Sigmoid colon (tissue), 3 donors: ENCODE results near the gene EPB41L3.

Source experiments
- POLR2A ChIP-seq, 2 donors: fragments of 450-650 bp; IDR thresholded peaks; one replicate each; pipeline ENCODE4 v1.6.1; 2016; ENCODE audit warnings: antibody characterized with exemption in 2 of 2, mild to moderate bottlenecking in 2 of 2, moderate library complexity in 2 of 2
- TF ChIP-seq, protein P1 (sequence below), 4 experiments: fragments of 450-650 bp in 3 of 4; fragments of 200-600 bp in 1 of 4; IDR thresholded peaks; one replicate each; pipeline ENCODE4 v1.5.1; 2016 to 2019; ENCODE audit warnings: antibody characterized with exemption in 4 of 4, mild to moderate bottlenecking in 3 of 4, moderate library complexity in 2 of 4

DNA sequence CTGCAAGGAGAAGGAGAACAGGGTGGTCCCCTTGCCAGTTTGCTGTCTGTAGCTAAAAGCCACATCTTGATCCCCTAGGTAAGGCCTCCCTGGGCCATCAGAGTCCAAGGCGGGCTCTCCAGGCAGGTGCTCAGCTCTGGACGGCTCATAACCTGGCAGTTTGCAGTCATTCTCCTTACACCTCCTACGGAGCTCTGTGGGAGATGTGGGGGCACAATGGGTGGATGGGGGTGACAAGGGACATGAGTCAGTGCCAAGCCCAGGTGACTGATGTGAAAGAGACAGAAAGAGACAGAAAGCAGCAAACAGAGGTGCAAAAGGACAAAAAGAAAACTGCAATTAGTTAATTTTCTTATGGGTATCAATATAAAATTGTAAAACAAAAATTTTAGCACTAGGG lies 127.7 kb downstream of the EPB41L3 start:
- TF ChIP-seq, protein P1, sequence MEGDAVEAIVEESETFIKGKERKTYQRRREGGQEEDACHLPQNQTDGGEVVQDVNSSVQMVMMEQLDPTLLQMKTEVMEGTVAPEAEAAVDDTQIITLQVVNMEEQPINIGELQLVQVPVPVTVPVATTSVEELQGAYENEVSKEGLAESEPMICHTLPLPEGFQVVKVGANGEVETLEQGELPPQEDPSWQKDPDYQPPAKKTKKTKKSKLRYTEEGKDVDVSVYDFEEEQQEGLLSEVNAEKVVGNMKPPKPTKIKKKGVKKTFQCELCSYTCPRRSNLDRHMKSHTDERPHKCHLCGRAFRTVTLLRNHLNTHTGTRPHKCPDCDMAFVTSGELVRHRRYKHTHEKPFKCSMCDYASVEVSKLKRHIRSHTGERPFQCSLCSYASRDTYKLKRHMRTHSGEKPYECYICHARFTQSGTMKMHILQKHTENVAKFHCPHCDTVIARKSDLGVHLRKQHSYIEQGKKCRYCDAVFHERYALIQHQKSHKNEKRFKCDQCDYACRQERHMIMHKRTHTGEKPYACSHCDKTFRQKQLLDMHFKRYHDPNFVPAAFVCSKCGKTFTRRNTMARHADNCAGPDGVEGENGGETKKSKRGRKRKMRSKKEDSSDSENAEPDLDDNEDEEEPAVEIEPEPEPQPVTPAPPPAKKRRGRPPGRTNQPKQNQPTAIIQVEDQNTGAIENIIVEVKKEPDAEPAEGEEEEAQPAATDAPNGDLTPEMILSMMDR (IDR thresholded peaks at IDR 0.05), result no peak
- no peak for TF ChIP-seq POLR2A (IDR thresholded peaks at IDR 0.05)
